Metanephros (tissue), 1 donor: ENCODE data around the gene SH3BGRL3. TPM values are rescaled to one million over a fixed set of nuclear protein-coding genes. Genes with fewer than 3 reads are reported as not detected.

ENCODE experiments used
- total RNA-seq: library from RNA; depleted of rRNA; stranded (reverse); fragments of >200 nt; gene quantifications from one replicate; pipeline ENCODE4 v1.2.3, GENCODE V29; 2014

The SH3BGRL3 gene
- total RNA-seq = 20.8 TPM

GRCh38 chr1:26279456-26280332 is at the start of gene SH3BGRL3:
SH3BGRL3 (plus strand) TSS chr1:26280086; CDS start chr1:26280156, 70 bp downstream.

GRCh38 chr1:26233903-26234643 is 45.8 kb upstream of the SH3BGRL3 start, which contains the start of gene CEP85:
CEP85 (plus strand) TSS chr1:26234200; CDS start chr1:26239784, 5,584 bp downstream.

GRCh38 chr1:26306290-26307229 is 26.7 kb downstream of the SH3BGRL3 start, which contains the start of gene UBXN11:
UBXN11 (minus strand) TSS chr1:26306636; CDS start chr1:26302883, 3,753 bp downstream.

GRCh38 chr1:26317612-26318337 is 37.9 kb downstream of the SH3BGRL3 start, which contains the start of gene CD52:
CD52 (plus strand) TSS chr1:26317958; CDS start chr1:26318018, 60 bp downstream.

Other genes with a start within 250 kb of the SH3BGRL3 start
- 4.7 TPM for gene SLC30A2, start 234.0 kb upstream of the SH3BGRL3 start, total RNA-seq
- gene TRIM63, start 212.5 kb upstream of the SH3BGRL3 start, total RNA-seq = 9.4 TPM
- gene PDIK1L, start 168.3 kb upstream of the SH3BGRL3 start, total RNA-seq = 10.5 TPM
- 1.5 TPM for gene FAM110D, start 121.0 kb upstream of the SH3BGRL3 start, total RNA-seq
- not detected for gene C1orf232, start 111.1 kb upstream of the SH3BGRL3 start, total RNA-seq
- 25.9 TPM for gene ZNF593, start 110.2 kb upstream of the SH3BGRL3 start, total RNA-seq
- not detected for gene ZNF593OS, start 108.3 kb upstream of the SH3BGRL3 start, total RNA-seq
- 7.6 TPM for gene CNKSR1, start 102.6 kb upstream of the SH3BGRL3 start, total RNA-seq
- not detected for gene CATSPER4, start 89.5 kb upstream of the SH3BGRL3 start, total RNA-seq
- 17.0 TPM for gene CEP85, start 45.9 kb upstream of the SH3BGRL3 start, total RNA-seq
- 19.4 TPM for gene UBXN11, start 26.6 kb downstream of the SH3BGRL3 start, total RNA-seq
- 7.6 TPM for gene CD52, start 37.9 kb downstream of the SH3BGRL3 start, total RNA-seq
- 0.29 TPM for gene CRYBG2, start 74.0 kb downstream of the SH3BGRL3 start, total RNA-seq
- not detected for gene ZNF683, start 92.7 kb downstream of the SH3BGRL3 start, total RNA-seq
- gene LIN28A, start 130.7 kb downstream of the SH3BGRL3 start, total RNA-seq = not detected
- gene DHDDS, start 152.2 kb downstream of the SH3BGRL3 start, total RNA-seq = 25.5 TPM
- gene HMGN2, start 192.4 kb downstream of the SH3BGRL3 start, total RNA-seq = 282 TPM
- 32.4 TPM for gene RPS6KA1, start 249.7 kb downstream of the SH3BGRL3 start, total RNA-seq